ENCODE measurements around the gene MYLIP.

The MYLIP gene

GRCh38 chr6:16108921-16109658 is 19.8 kb upstream of the MYLIP start:
- no peak for FAIRE-seq

- FAIRE-seq = no peak
Observed at GRCh38 chr6:16109659-16110305, 19.1 kb upstream of the MYLIP start.

GRCh38 chr6:16118825-16119224 is 10.1 kb upstream of the MYLIP start:
- no peak for FAIRE-seq

- no peak for FAIRE-seq
Observed at GRCh38 chr6:16121339-16121738, 7.5 kb upstream of the MYLIP start.

GRCh38 chr6:16122197-16122596 is 6.7 kb upstream of the MYLIP start:
- no peak for FAIRE-seq

GRCh38 chr6:16124198-16125180 is 4.4 kb upstream of the MYLIP start:
- FAIRE-seq = no peak

GRCh38 chr6:16126056-16126455 is 2.8 kb upstream of the MYLIP start:
- FAIRE-seq = no peak

- FAIRE-seq = no peak
Observed at GRCh38 chr6:16126861-16127260, 2.0 kb upstream of the MYLIP start.

GRCh38 chr6:16127471-16127870 is 1.4 kb upstream of the MYLIP start:
- no peak for FAIRE-seq

GRCh38 chr6:16129623-16130401 is 926 bp downstream of the MYLIP start:
- FAIRE-seq = no peak

- no peak for FAIRE-seq
Observed at GRCh38 chr6:16130437-16130891, 1.6 kb downstream of the MYLIP start.

- no peak for FAIRE-seq
Observed at GRCh38 chr6:16130932-16131387, 2.1 kb downstream of the MYLIP start.

- FAIRE-seq = no peak
Observed at GRCh38 chr6:16132909-16133308, 4.0 kb downstream of the MYLIP start.

- FAIRE-seq = no peak
Observed at GRCh38 chr6:16134430-16134829, 5.5 kb downstream of the MYLIP start.

- FAIRE-seq = no peak
Observed at GRCh38 chr6:16135066-16135465, 6.2 kb downstream of the MYLIP start.

- no peak for FAIRE-seq
Observed at GRCh38 chr6:16136091-16136490, 7.2 kb downstream of the MYLIP start.

GRCh38 chr6:16136621-16137450 is 8.0 kb downstream of the MYLIP start:
- no peak for FAIRE-seq

- no peak for FAIRE-seq
Observed at GRCh38 chr6:16137451-16137801, 8.5 kb downstream of the MYLIP start.

GRCh38 chr6:16139556-16139955 is 10.7 kb downstream of the MYLIP start:
- no peak for FAIRE-seq

GRCh38 chr6:16140607-16141006 is 11.7 kb downstream of the MYLIP start:
- FAIRE-seq = no peak

- no peak for FAIRE-seq
Observed at GRCh38 chr6:16141514-16141913, 12.6 kb downstream of the MYLIP start.

GRCh38 chr6:16145038-16145437 is 16.2 kb downstream of the MYLIP start:
- no peak for FAIRE-seq

Measured in G401.6 (cell line).